Trophoblast cell (in vitro differentiated cells and primary cell): ENCODE results near the gene CLC. TPM values are rescaled to one million over a fixed set of nuclear protein-coding genes. Genes with fewer than 3 reads are reported as not detected.

Experiments used
- DNase-seq, 2 donors: peaks; one replicate each; pipeline ENCODE4 v3.0.0-alpha.2; 2016
- H2AFZ ChIP-seq: 2 replicates; pipeline ENCODE4 v1.6.1; 2013; ENCODE audit warnings: low read length, moderate library complexity, mild to moderate bottlenecking; ENCODE audit not compliant: insufficient read depth, poor library complexity
- H2AK5ac ChIP-seq: 2 replicates; pipeline ENCODE4 v1.6.1; 2013; ENCODE audit warnings: mild to moderate bottlenecking, low read length
- H2BK120ac ChIP-seq: 2 replicates; pipeline ENCODE4 v1.6.1; 2013; ENCODE audit warnings: low read length, mild to moderate bottlenecking, moderate library complexity; ENCODE audit not compliant: insufficient read depth, poor library complexity
- H2BK12ac ChIP-seq: 2 replicates; pipeline ENCODE4 v1.6.1; 2013; ENCODE audit warnings: mild to moderate bottlenecking, low read length, moderate library complexity
- H2BK5ac ChIP-seq: 2 replicates; pipeline ENCODE4 v1.6.1; 2013; ENCODE audit warnings: low read length, low read depth, moderate library complexity, mild to moderate bottlenecking; ENCODE audit not compliant: poor library complexity
- H3K14ac ChIP-seq: 2 replicates; pipeline ENCODE4 v1.6.1; 2013; ENCODE audit warnings: mild to moderate bottlenecking, low read length
- H3K18ac ChIP-seq: 2 replicates; pipeline ENCODE4 v1.6.1; 2013; ENCODE audit warnings: mild to moderate bottlenecking, low read length
- H3K23ac ChIP-seq: 2 replicates; pipeline ENCODE4 v1.6.1; 2013; ENCODE audit warnings: low read length
- H3K27ac ChIP-seq: 2 replicates; pipeline ENCODE4 v1.5.1; 2013; ENCODE audit warnings: low read depth, mild to moderate bottlenecking, inconsistent platforms, low read length, moderate library complexity
- H3K27me3 ChIP-seq: 2 replicates; pipeline ENCODE4 v1.6.1; 2013; ENCODE audit warnings: inconsistent platforms, mild to moderate bottlenecking, low read length, moderate library complexity; ENCODE audit not compliant: insufficient read depth
- H3K36me3 ChIP-seq, 2 experiments: 1 replicate in 1 of 2; 2 replicates in 1 of 2; pipeline ENCODE4 v1.6.1; 2013; ENCODE audit warnings: low read length in 2 of 2, mild to moderate bottlenecking in 2 of 2, moderate library complexity in 1 of 2; ENCODE audit not compliant: insufficient read depth in 2 of 2, control insufficient read depth in 1 of 2
- H3K4ac ChIP-seq: 2 replicates; pipeline ENCODE4 v1.6.1; 2013; ENCODE audit warnings: low read depth, mild to moderate bottlenecking, low read length, moderate library complexity
- H3K4me1 ChIP-seq, 2 experiments: 1 replicate in 1 of 2; 2 replicates in 1 of 2; pipeline ENCODE4 v1.6.1; 2013; ENCODE audit warnings: low read length in 2 of 2, mild to moderate bottlenecking in 2 of 2, moderate library complexity in 1 of 2; ENCODE audit not compliant: insufficient read depth in 2 of 2, control insufficient read depth in 1 of 2
- H3K4me2 ChIP-seq: 2 replicates; pipeline ENCODE4 v1.6.1; 2013; ENCODE audit warnings: inconsistent platforms, mild to moderate bottlenecking, low read length, moderate library complexity
- H3K4me3 ChIP-seq: 2 replicates; pipeline ENCODE4 v1.5.1; 2013; ENCODE audit warnings: mild to moderate bottlenecking, low read depth, low read length, inconsistent platforms
- H3K79me1 ChIP-seq: one replicate; pipeline ENCODE4 v1.6.1; 2013; ENCODE audit warnings: low read length
- H3K79me2 ChIP-seq: 2 replicates; pipeline ENCODE4 v1.6.1; 2013; ENCODE audit warnings: low read length, mild to moderate bottlenecking; ENCODE audit not compliant: control insufficient read depth, insufficient read depth, poor library complexity
- H3K9ac ChIP-seq: 2 replicates; pipeline ENCODE4 v1.6.1; 2013; ENCODE audit warnings: mild to moderate bottlenecking, low read length
- H3K9me3 ChIP-seq: 2 replicates; pipeline ENCODE4 v1.6.1; 2013; ENCODE audit warnings: low read depth, mild to moderate bottlenecking, control low read depth, inconsistent platforms, low read length; ENCODE audit not compliant: insufficient read depth
- H4K12ac ChIP-seq: 2 replicates; pipeline ENCODE4 v1.6.1; 2013; ENCODE audit warnings: low read depth, mild to moderate bottlenecking, low read length, moderate library complexity
- H4K8ac ChIP-seq: 2 replicates; pipeline ENCODE4 v1.6.1; 2013; ENCODE audit warnings: low read depth, mild to moderate bottlenecking, low read length, moderate library complexity
- H4K91ac ChIP-seq: one replicate; pipeline ENCODE4 v1.6.1; 2013; ENCODE audit warnings: low read depth, mild to moderate bottlenecking, low read length, moderate library complexity
- WGBS: extraction: QIAGEN DNeasy Blood & Tissue Kit; methylation state at CpG from one replicate; pipeline ENCODE4 v1.1.7; 2013; ENCODE audit warnings: missing lambda C conversion rate; ENCODE audit not compliant: insufficient read length, insufficient coverage; ENCODE audit errors: extremely low coverage; 5-methylcytosine and 5-hydroxymethylcytosine counted together
- polyA plus RNA-seq: library from polyadenylated mRNA; stranded (reverse); fragments of 200-250 nt; gene quantifications from 2 replicates; pipeline ENCODE4 v1.2.3, GENCODE V29; 2013

The CLC gene
- not detected in 2 replicates for polyA plus RNA-seq

- no peaks in the 10 kb centered on the region for H3K27me3 ChIP-seq
- H3K79me2 ChIP-seq = no peaks in the 10 kb centered on the region
- no peak within 1 kb of the TSS for H3K4me3 ChIP-seq
- H3K9me3 ChIP-seq = peaks cover 2% of the 10 kb centered on the region
- H2AFZ ChIP-seq = no peak within 1 kb of the TSS
- H2BK120ac ChIP-seq = no peak within 1 kb of the TSS
- H2AK5ac ChIP-seq = no peak within 1 kb of the TSS
- WGBS = no CpG with 5 or more reads among the region's 3 CpGs
- no peak within 1 kb of the TSS for H4K8ac ChIP-seq
- H3K23ac ChIP-seq = no peak within 1 kb of the TSS
- no peak within 1 kb of the TSS for H3K27ac ChIP-seq
- no peak within 1 kb of the TSS for H4K91ac ChIP-seq
- no peak within 1 kb of the TSS for H4K12ac ChIP-seq
- DNase-seq = no peak
- no peaks in the 10 kb centered on the region for H3K4me1 ChIP-seq
- H3K18ac ChIP-seq = no peak within 1 kb of the TSS
- H3K36me3 ChIP-seq = no peaks in the 10 kb centered on the region
- H3K14ac ChIP-seq = no peak within 1 kb of the TSS
- no peak within 1 kb of the TSS for H3K9ac ChIP-seq
- no peak within 1 kb of the TSS for H3K4me2 ChIP-seq
- H3K4ac ChIP-seq = no peak within 1 kb of the TSS
- H2BK5ac ChIP-seq = no peak within 1 kb of the TSS
- H2BK12ac ChIP-seq = no peak within 1 kb of the TSS
- no peaks in the 10 kb centered on the region for H3K79me1 ChIP-seq
Measured at GRCh38 chr19:39737891-39738290, at the start of gene CLC. CLC (minus strand) TSS chr19:39738029; CDS start chr19:39737952, 77 bp downstream.

- Histone ChIP-seq H3K23ac (no peak overlapping the region), H3K27ac (no peak overlapping the region), H3K79me1 (no peaks in the 10 kb centered on the region), H2AFZ (no peak overlapping the region), H3K79me2 (no peaks in the 10 kb centered on the region), H3K27me3 (no peaks in the 10 kb centered on the region), H4K8ac (no peak overlapping the region), H3K9ac (no peak overlapping the region), H3K4ac (no peak overlapping the region), H3K14ac (no peak overlapping the region), H2AK5ac (no peak overlapping the region), H3K36me3 (no peaks in the 10 kb centered on the region), H3K9me3 (no peaks in the 10 kb centered on the region), H2BK120ac (no peak overlapping the region), H2BK5ac (no peak overlapping the region), H3K18ac (no peak overlapping the region), H4K91ac (no peak overlapping the region), H3K4me3 (no peak overlapping the region), H3K4me2 (no peak overlapping the region), H3K4me1 (no peaks in the 10 kb centered on the region), H4K12ac (no peak overlapping the region), H2BK12ac (no peak overlapping the region)
- no peak for DNase-seq
- no CpG with 5 or more reads among the region's 3 CpGs for WGBS
Measured at GRCh38 chr19:39780894-39781293, 43.1 kb upstream of the CLC start.

GRCh38 chr19:39778763-39779162 is 40.9 kb upstream of the CLC start, which contains the start of gene LEUTX:
LEUTX (plus strand) TSS chr19:39778854; CDS start chr19:39778921, 67 bp downstream.
- H3K4me1 ChIP-seq = no peaks in the 10 kb centered on the region
- H3K27ac ChIP-seq = no peak within 1 kb of the TSS
- H2AFZ ChIP-seq = no peak within 1 kb of the TSS
- H3K79me1 ChIP-seq = no peaks in the 10 kb centered on the region
- H3K9me3 ChIP-seq = no peaks in the 10 kb centered on the region
- H3K4me3 ChIP-seq = no peak within 1 kb of the TSS
- DNase-seq = no peak
- H2BK5ac ChIP-seq = no peak within 1 kb of the TSS
- no peak within 1 kb of the TSS for H2BK120ac ChIP-seq
- H4K91ac ChIP-seq = no peak within 1 kb of the TSS
- H4K8ac ChIP-seq = no peak within 1 kb of the TSS
- H3K79me2 ChIP-seq = no peaks in the 10 kb centered on the region
- H2AK5ac ChIP-seq = no peak within 1 kb of the TSS
- no peak within 1 kb of the TSS for H3K4ac ChIP-seq
- no peak within 1 kb of the TSS for H3K4me2 ChIP-seq
- no peak within 1 kb of the TSS for H3K18ac ChIP-seq
- 100% methylated on average over 1 of the region's 4 CpGs for WGBS
- no peak within 1 kb of the TSS for H3K14ac ChIP-seq
- H3K9ac ChIP-seq = peak within 1 kb of the TSS; percentile 68
- no peaks in the 10 kb centered on the region for H3K36me3 ChIP-seq
- no peak within 1 kb of the TSS for H3K23ac ChIP-seq
- no peak within 1 kb of the TSS for H4K12ac ChIP-seq
- H3K27me3 ChIP-seq = no peaks in the 10 kb centered on the region
- H2BK12ac ChIP-seq = no peak within 1 kb of the TSS

- Histone ChIP-seq H3K4me2 (no peak overlapping the region), H3K79me2 (no peaks in the 10 kb centered on the region), H3K27me3 (no peaks in the 10 kb centered on the region), H3K79me1 (no peaks in the 10 kb centered on the region), H3K18ac (no peak overlapping the region), H3K36me3 (no peaks in the 10 kb centered on the region), H4K12ac (no peak overlapping the region), H3K4ac (no peak overlapping the region), H4K91ac (no peak overlapping the region), H3K9me3 (no peaks in the 10 kb centered on the region), H3K23ac (no peak overlapping the region), H3K4me1 (no peaks in the 10 kb centered on the region), H4K8ac (no peak overlapping the region), H2AFZ (no peak overlapping the region), H2AK5ac (no peak overlapping the region), H2BK12ac (no peak overlapping the region), H3K27ac (no peak overlapping the region), H3K4me3 (no peak overlapping the region), H2BK120ac (no peak overlapping the region), H3K14ac (no peak overlapping the region), H3K9ac (no peak overlapping the region), H2BK5ac (no peak overlapping the region)
- DNase-seq = no peak
- WGBS = no CpG with 5 or more reads among the region's 4 CpGs
Measured at GRCh38 chr19:39768786-39769185, 31.0 kb upstream of the CLC start.
